ENCODE measurements around the gene ARAP1.

GRCh38 chr11:72788241-72788640 lies 36.0 kb upstream of the ARAP1 start:
- TF ChIP-seq FOXP2 (optimal IDR thresholded peaks at IDR 0.05; ENCODE audit: control extremely low read depth, extremely low read length, insufficient read depth), result no peak
- no peak for TF ChIP-seq POLR2AphosphoS5 (IDR thresholded peaks at IDR 0.05; ENCODE audit: borderline replicate concordance, low read depth, low read length)
